A673 (cell line): ENCODE measurements around the gene RRAS2. TPM values are rescaled to one million over a fixed set of nuclear protein-coding genes. Genes with fewer than 3 reads are reported as not detected.

Experiments used
- BruUV-seq: library from RNA; stranded (reverse); fragments of 400-500 nt; replicated peaks from 2 replicates; lab custom pipeline; 2021; lab: Mats Ljungman, UMichigan
- CTCF ChIA-PET: fragments of 300-600 bp; sonication (Branson Sonifier 250); formaldehyde crosslinking; loops from one replicate; lab custom pipeline; 2022; ENCODE audit warnings: antibody characterized with exemption; lab: Charles Lee
- POLR2A ChIA-PET: fragments of 300-600 bp; sonication (Branson Sonifier 250); formaldehyde crosslinking; loops from one replicate; lab custom pipeline; 2022; ENCODE audit warnings: antibody characterized with exemption; ENCODE audit not compliant: low non-redundant PET; lab: Charles Lee
- DNase-seq: peaks from one replicate; pipeline ENCODE4 v3.0.0-alpha.2; 2015; ENCODE audit warnings: low spot score
- H3K27ac ChIP-seq: fragments of 200-600 bp; sonication (generic); 2 replicates; pipeline ENCODE4 v1.5.1; 2016; ENCODE audit warnings: mixed run types, low read depth, mild to moderate bottlenecking, mixed read lengths, antibody characterized with exemption, low read length; ENCODE audit not compliant: poor library complexity, severe bottlenecking
- H3K27me3 ChIP-seq: fragments of 200-600 bp; sonication (generic); replicated peaks from 2 replicates; pipeline ENCODE4 v1.6.1; 2017; ENCODE audit warnings: mixed run types, low read depth, mild to moderate bottlenecking, mixed read lengths, antibody characterized with exemption, low read length; ENCODE audit not compliant: insufficient read depth, poor library complexity
- H3K36me3 ChIP-seq: fragments of 200-600 bp; sonication (generic); 2 replicates; pipeline ENCODE4 v1.6.1; 2016; ENCODE audit warnings: mixed run types, mild to moderate bottlenecking, mixed read lengths, antibody characterized with exemption, low read length; ENCODE audit not compliant: insufficient read depth, poor library complexity, severe bottlenecking
- H3K4me1 ChIP-seq: fragments of 200-600 bp; sonication (generic); 2 replicates; pipeline ENCODE4 v1.6.1; 2017; ENCODE audit warnings: mixed run types, mild to moderate bottlenecking, mixed read lengths, antibody characterized with exemption, low read length; ENCODE audit not compliant: insufficient read depth, poor library complexity, severe bottlenecking
- H3K4me3 ChIP-seq: fragments of 200-600 bp; sonication (generic); 2 replicates; pipeline ENCODE4 v1.5.1; 2016; ENCODE audit warnings: low read depth, mixed run types, mild to moderate bottlenecking, mixed read lengths, low read length; ENCODE audit not compliant: poor library complexity, severe bottlenecking
- H3K9me3 ChIP-seq: fragments of 200-600 bp; sonication (generic); 2 replicates; pipeline ENCODE4 v1.6.1; 2016; ENCODE audit warnings: mixed run types, low read depth, mild to moderate bottlenecking, mixed read lengths, antibody characterized with exemption, low read length; ENCODE audit not compliant: poor library complexity, severe bottlenecking
- CTCF ChIP-seq: fragments of 300-800, 200-600 bp; sonication (generic); conservative IDR thresholded peaks from 2 replicates; pipeline ENCODE4 v1.5.1; 2017; ENCODE audit warnings: low read depth, mild to moderate bottlenecking, antibody characterized with exemption, low read length, moderate library complexity, mixed read lengths
- EZH2 ChIP-seq: fragments of 200-600 bp; sonication (generic); IDR thresholded peaks from 2 replicates; pipeline ENCODE4 v1.6.1; 2017; ENCODE audit warnings: borderline replicate concordance, low read depth, mild to moderate bottlenecking, mixed read lengths, antibody characterized with exemption, low read length; ENCODE audit not compliant: poor library complexity, severe bottlenecking
- intact Hi-C: fragments of 100-400 bp; cut with micrococcal nuclease; formaldehyde crosslinking; loops from one replicate; pipeline ENCODE4 v1.10.0; 2022; ENCODE audit not compliant: unreplicated experiment
- total RNA-seq: library from RNA; stranded (reverse); gene quantifications from 2 replicates; pipeline ENCODE4 v1.2.3, GENCODE V29; 2021

RRAS2 gene
- total RNA-seq, 1 experiment from 2014 or later = 23.3 TPM

- TF ChIP-seq EZH2 (no peak), CTCF (no peak)
Measured at GRCh38 chr11:14317659-14318325, 41.2 kb downstream of the RRAS2 start.

GRCh38 chr11:14315130-14315529, 43.9 kb downstream of the RRAS2 start:
- no peak overlapping the region for H3K27ac ChIP-seq
- ChIA-PET CTCF (no interaction called here), POLR2A (no interaction called here)
- no peaks in the 10 kb centered on the region for H3K9me3 ChIP-seq
- intact Hi-C loops = no loop called here
- DNase-seq = no peak
- H3K36me3 ChIP-seq = no peaks in the 10 kb centered on the region
- no peaks in the 10 kb centered on the region for H3K27me3 ChIP-seq
- no TSS peak for BruUV-seq
- peaks cover under 1% of the 10 kb centered on the region for H3K4me1 ChIP-seq
- no peak overlapping the region for H3K4me3 ChIP-seq
- TF ChIP-seq CTCF = no peak
- TF ChIP-seq EZH2 = no peak

More at GRCh38 chr11:14317659-14318325, 41.2 kb downstream of the RRAS2 start:
- H3K27ac ChIP-seq = no peak overlapping the region
- H3K36me3 ChIP-seq = no peaks in the 10 kb centered on the region
- H3K4me1 ChIP-seq = no peaks in the 10 kb centered on the region
- intact Hi-C loops = no loop called here
- POLR2A ChIA-PET = no interaction called here
- H3K9me3 ChIP-seq = no peaks in the 10 kb centered on the region
- H3K4me3 ChIP-seq = no peak overlapping the region
- no peaks in the 10 kb centered on the region for H3K27me3 ChIP-seq
- CTCF ChIA-PET = no interaction called here
- BruUV-seq = no TSS peak
- DNase-seq = no peak

- Histone ChIP-seq H3K36me3 (no peaks in the 10 kb centered on the region), H3K4me1 (peaks cover 11% of the 10 kb centered on the region), H3K27ac (no peak overlapping the region), H3K9me3 (no peaks in the 10 kb centered on the region), H3K27me3 (no peaks in the 10 kb centered on the region), H3K4me3 (no peak overlapping the region)
- no peak for DNase-seq
- intact Hi-C loops = no loop called here
- ChIA-PET CTCF (no interaction called here), POLR2A (no interaction called here)
- BruUV-seq = no TSS peak
- TF ChIP-seq EZH2 (no peak), CTCF (no peak)
Measured at GRCh38 chr11:14314127-14314526, 44.9 kb downstream of the RRAS2 start.
